Keratinocyte (primary cell): ENCODE measurements around the gene C4orf54.

Experiments
- CTCF ChIP-seq, 3 experiments: IDR thresholded peaks in 1 of 3; conservative IDR thresholded peaks in 1 of 3; optimal IDR thresholded peaks in 1 of 3; 2 replicates in 2 of 3; 3 replicates in 1 of 3; pipeline versions ENCODE3 to v1.5.1; 2011; ENCODE audit warnings: low read length in 3 of 3, mild to moderate bottlenecking in 3 of 3, moderate library complexity in 2 of 3, control low read depth in 1 of 3, inconsistent platforms in 1 of 3; ENCODE audit not compliant: insufficient read depth in 2 of 3; ENCODE audit errors: extremely low read depth in 1 of 3
- EZH2 ChIP-seq: IDR thresholded peaks from one replicate; pipeline ENCODE4 v1.6.1; 2012; ENCODE audit warnings: inconsistent platforms, mild to moderate bottlenecking, low read length, moderate library complexity

- TF ChIP-seq CTCF (optimal IDR thresholded peaks at IDR 0.05 in 1 of 3, IDR thresholded peaks at IDR 0.05 in 1 of 3, conservative IDR thresholded peaks at IDR 0.05 in 1 of 3; ENCODE audit: extremely low read depth in 1 of 3, insufficient read depth in 2 of 3, low read length in 3 of 3) = no peak
- no peak for TF ChIP-seq EZH2
Measured at GRCh38 chr4:99679204-99679603, 21.6 kb upstream of the C4orf54 start.
